Measurements from ENCODE around the gene EBNA1BP2. TPM values are rescaled to one million over a fixed set of nuclear protein-coding genes. Genes with fewer than 3 reads are reported as not detected.

Gene EBNA1BP2
- total RNA-seq, 1 donor = 91.5 TPM

- TF ChIP-seq, protein P1, sequence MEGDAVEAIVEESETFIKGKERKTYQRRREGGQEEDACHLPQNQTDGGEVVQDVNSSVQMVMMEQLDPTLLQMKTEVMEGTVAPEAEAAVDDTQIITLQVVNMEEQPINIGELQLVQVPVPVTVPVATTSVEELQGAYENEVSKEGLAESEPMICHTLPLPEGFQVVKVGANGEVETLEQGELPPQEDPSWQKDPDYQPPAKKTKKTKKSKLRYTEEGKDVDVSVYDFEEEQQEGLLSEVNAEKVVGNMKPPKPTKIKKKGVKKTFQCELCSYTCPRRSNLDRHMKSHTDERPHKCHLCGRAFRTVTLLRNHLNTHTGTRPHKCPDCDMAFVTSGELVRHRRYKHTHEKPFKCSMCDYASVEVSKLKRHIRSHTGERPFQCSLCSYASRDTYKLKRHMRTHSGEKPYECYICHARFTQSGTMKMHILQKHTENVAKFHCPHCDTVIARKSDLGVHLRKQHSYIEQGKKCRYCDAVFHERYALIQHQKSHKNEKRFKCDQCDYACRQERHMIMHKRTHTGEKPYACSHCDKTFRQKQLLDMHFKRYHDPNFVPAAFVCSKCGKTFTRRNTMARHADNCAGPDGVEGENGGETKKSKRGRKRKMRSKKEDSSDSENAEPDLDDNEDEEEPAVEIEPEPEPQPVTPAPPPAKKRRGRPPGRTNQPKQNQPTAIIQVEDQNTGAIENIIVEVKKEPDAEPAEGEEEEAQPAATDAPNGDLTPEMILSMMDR (IDR thresholded peaks at IDR 0.05; ENCODE audit: insufficient read depth, low read depth, low read length) = no peak
- no peak overlapping the region for H3K4me3 ChIP-seq (ENCODE audit: low read depth, low read length)
- no peak for DNase-seq (ENCODE audit: low read depth)
Observed at GRCh38 chr1:43137445-43138052, 34.5 kb downstream of the EBNA1BP2 start.

GRCh38 chr1:43135857-43136781 is 36.0 kb downstream of the EBNA1BP2 start:
- no peak overlapping the region for H3K4me3 ChIP-seq (ENCODE audit: low read depth, low read length)
- TF ChIP-seq, protein P1 (IDR thresholded peaks at IDR 0.05; ENCODE audit: insufficient read depth, low read depth, low read length) = no peak
- DNase-seq (ENCODE audit: low read depth) = no peak

DNA sequence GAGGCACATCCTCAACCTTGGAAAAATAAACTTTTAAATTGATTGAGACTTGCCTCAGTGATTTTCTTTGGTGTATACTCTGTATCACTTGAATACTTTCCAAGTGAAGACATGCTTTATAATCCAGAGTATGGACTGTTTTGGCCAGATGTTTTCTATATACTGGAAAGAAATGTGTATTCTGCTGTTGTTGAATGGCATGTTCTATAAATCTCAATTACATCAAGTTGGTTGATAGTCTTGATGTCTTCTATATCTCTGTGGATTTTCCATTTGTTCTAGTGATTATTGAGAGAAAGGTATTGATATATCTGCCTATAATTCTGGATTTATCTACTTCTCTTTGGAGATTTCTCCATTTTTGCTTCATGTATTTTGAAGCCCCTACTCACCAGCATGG is 37.5 kb downstream of the EBNA1BP2 start:
- H3K4me3 ChIP-seq (ENCODE audit: low read depth, low read length) = no peak overlapping the region
- DNase-seq (ENCODE audit: low read depth) = no peak
- TF ChIP-seq, protein P1 (IDR thresholded peaks at IDR 0.05; ENCODE audit: insufficient read depth, low read depth, low read length) = no peak

DNA sequence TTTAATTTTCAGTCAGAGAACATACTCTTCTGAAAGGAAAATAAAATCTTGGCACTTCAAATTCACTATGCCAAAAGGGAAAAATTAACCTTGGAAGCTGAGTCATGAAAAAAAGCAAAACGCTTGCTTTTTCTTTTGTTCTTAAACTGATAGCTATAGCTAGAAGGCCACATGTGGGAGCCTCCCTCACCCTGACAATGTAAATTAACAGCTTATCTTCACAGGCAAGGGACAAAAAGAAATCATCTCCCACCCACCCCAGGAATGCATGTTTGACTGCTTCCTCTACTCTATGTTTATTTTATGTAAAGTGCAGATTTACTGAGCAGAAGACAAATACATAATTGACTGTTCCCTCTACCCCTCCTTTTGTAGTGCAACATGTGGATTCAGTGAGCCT is 38.0 kb downstream of the EBNA1BP2 start:
- H3K4me3 ChIP-seq (ENCODE audit: low read depth, low read length) = no peak overlapping the region
- TF ChIP-seq, protein P1 (IDR thresholded peaks at IDR 0.05; ENCODE audit: insufficient read depth, low read depth, low read length) = no peak
- no peak for DNase-seq (ENCODE audit: low read depth)

GRCh38 chr1:43129426-43129825 is 42.7 kb downstream of the EBNA1BP2 start:
- H3K4me3 ChIP-seq (ENCODE audit: low read depth, low read length) = no peak overlapping the region
- TF ChIP-seq, protein P1 (IDR thresholded peaks at IDR 0.05; ENCODE audit: insufficient read depth, low read depth, low read length) = no peak
- no peak for DNase-seq (ENCODE audit: low read depth)

DNA sequence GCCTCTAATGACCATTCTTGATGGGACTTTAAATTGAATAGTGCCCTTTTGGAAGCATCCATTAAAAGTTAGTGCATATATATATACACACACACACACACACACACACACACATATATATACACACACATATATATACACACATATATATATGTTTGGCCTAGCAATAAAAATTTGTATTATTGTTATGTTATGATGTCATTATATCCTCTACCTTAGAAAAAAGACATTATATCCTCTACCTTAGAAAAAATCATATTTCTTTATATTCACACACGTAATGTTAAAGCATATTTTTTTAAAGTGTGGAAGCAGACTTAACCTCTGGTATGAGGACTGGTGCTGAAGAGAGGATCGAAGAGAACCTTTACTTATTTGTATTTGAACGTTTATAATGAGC is 43.3 kb downstream of the EBNA1BP2 start:
- H3K4me3 ChIP-seq (ENCODE audit: low read depth, low read length) = no peak overlapping the region
- TF ChIP-seq, protein P1 (IDR thresholded peaks at IDR 0.05; ENCODE audit: insufficient read depth, low read depth, low read length) = no peak
- no peak for DNase-seq (ENCODE audit: low read depth)

All from fibroblast of villous mesenchyme (primary cell).